ENCODE data around the gene MROH7.

MROH7 gene

DNA sequence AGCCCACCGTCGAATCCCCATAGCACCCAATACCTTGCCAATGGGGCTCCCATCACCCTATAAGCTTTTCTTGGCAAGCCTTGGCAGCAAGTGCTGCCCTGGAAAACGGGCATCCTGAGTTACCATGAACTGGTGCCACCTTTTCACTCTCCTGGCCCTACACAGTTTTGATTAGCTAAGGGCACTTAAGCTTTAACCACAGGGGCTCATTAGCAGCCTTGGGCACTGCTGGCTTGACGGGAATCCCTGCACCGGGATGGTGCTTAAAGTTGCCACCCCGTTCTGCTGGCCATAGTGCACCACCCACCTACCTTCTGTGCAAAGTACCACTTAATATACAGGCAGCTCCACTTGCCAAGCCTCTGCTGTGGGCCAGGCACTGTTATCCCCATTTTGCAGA, 109.0 kb downstream of the MROH7 start:
- no peak for DNase-seq (ENCODE audit: low read depth, low spot score)
- Histone ChIP-seq H3K27me3 (ENCODE audit: insufficient read depth, insufficient read length) (peaks cover 6% of the 10 kb centered on the region), H3K4me1 (ENCODE audit: insufficient read depth, insufficient read length) (peaks cover 2% of the 10 kb centered on the region), H3K4me3 (ENCODE audit: insufficient read length, low read depth) (no peak overlapping the region), H3K9ac (ENCODE audit: insufficient read length, low read depth) (no peak overlapping the region), H3K9me3 (ENCODE audit: insufficient read depth, low read length) (no peaks in the 10 kb centered on the region), H3K36me3 (ENCODE audit: insufficient read depth, insufficient read length, low read length) (no peaks in the 10 kb centered on the region)
- TF ChIP-seq ZNF274 (IDR thresholded peaks at IDR 0.05; ENCODE audit: low read depth, low read length) (no peak), SUZ12 (IDR thresholded peaks at IDR 0.05; ENCODE audit: extremely low read depth, insufficient read depth, insufficient read length) (no peak), YY1 (IDR thresholded peaks at IDR 0.05; ENCODE audit: insufficient read depth, insufficient read length) (no peak)

DNA sequence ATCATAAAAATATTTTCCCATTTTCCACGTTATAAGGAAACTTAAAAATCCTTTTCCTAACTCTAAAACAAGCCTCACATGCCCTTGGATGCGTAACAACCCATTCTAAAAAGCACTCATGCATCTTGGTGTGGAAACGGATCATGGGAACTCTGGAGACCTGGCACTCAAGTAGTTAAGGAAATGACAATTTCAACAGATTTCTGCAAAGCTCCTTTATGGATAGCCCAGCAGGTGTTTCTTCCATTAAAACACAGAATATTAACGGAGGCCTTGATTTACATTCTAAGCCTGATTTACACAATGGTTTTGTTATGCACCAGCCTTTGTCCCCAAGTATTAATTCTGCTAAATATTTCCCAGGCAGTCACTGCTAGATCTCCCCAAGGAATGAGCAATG, 109.8 kb downstream of the MROH7 start:
- no peak for TF ChIP-seq SUZ12 (IDR thresholded peaks at IDR 0.05; ENCODE audit: extremely low read depth, insufficient read depth, insufficient read length)
- TF ChIP-seq YY1 (IDR thresholded peaks at IDR 0.05; ENCODE audit: insufficient read depth, insufficient read length): no peak
- TF ChIP-seq ZNF274 (IDR thresholded peaks at IDR 0.05; ENCODE audit: low read depth, low read length): no peak
- Histone ChIP-seq H3K4me3 (ENCODE audit: insufficient read length, low read depth) (no peak overlapping the region), H3K9ac (ENCODE audit: insufficient read length, low read depth) (no peak overlapping the region), H3K4me1 (ENCODE audit: insufficient read depth, insufficient read length) (peaks cover 2% of the 10 kb centered on the region), H3K36me3 (ENCODE audit: insufficient read depth, insufficient read length, low read length) (peaks cover 5% of the 10 kb centered on the region), H3K9me3 (ENCODE audit: insufficient read depth, low read length) (no peaks in the 10 kb centered on the region), H3K27me3 (ENCODE audit: insufficient read depth, insufficient read length) (peaks cover 6% of the 10 kb centered on the region)
- no peak for DNase-seq (ENCODE audit: low read depth, low spot score)

DNA sequence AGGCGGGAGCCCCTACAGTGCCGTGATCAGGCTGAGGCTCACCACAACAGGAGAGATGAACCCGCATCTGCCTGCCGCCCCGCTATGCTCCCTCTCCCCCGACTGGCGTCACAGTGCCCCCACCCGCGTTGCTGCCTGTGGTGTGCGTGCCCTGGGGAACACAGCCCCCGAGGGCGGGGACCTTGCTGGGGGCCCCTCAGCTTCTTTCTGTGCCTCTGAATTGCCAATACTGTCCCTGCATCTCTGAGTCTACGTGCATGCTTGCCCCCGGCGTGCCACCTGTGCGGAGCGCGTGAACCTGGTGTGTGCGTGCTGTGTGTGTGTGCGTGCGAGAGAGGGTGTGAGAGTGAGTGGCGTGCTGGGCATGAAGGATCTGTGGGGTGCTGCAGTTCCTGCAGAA, 112.5 kb downstream of the MROH7 start:
- DNase-seq (ENCODE audit: low read depth, low spot score): no peak
- peaks cover 2% of the 10 kb centered on the region for H3K4me1 ChIP-seq (ENCODE audit: insufficient read depth, insufficient read length)
- no peak overlapping the region for H3K9ac ChIP-seq (ENCODE audit: insufficient read length, low read depth)
- TF ChIP-seq SUZ12 (IDR thresholded peaks at IDR 0.05; ENCODE audit: extremely low read depth, insufficient read depth, insufficient read length) (no peak), ZNF274 (IDR thresholded peaks at IDR 0.05; ENCODE audit: low read depth, low read length) (no peak), YY1 (IDR thresholded peaks at IDR 0.05; ENCODE audit: insufficient read depth, insufficient read length) (no peak)
- no peak overlapping the region for H3K4me3 ChIP-seq (ENCODE audit: insufficient read length, low read depth)
- H3K9me3 ChIP-seq (ENCODE audit: insufficient read depth, low read length): no peaks in the 10 kb centered on the region
- peaks cover 3% of the 10 kb centered on the region for H3K27me3 ChIP-seq (ENCODE audit: insufficient read depth, insufficient read length)
- H3K36me3 ChIP-seq (ENCODE audit: insufficient read depth, insufficient read length, low read length): peaks cover 31% of the 10 kb centered on the region

DNA sequence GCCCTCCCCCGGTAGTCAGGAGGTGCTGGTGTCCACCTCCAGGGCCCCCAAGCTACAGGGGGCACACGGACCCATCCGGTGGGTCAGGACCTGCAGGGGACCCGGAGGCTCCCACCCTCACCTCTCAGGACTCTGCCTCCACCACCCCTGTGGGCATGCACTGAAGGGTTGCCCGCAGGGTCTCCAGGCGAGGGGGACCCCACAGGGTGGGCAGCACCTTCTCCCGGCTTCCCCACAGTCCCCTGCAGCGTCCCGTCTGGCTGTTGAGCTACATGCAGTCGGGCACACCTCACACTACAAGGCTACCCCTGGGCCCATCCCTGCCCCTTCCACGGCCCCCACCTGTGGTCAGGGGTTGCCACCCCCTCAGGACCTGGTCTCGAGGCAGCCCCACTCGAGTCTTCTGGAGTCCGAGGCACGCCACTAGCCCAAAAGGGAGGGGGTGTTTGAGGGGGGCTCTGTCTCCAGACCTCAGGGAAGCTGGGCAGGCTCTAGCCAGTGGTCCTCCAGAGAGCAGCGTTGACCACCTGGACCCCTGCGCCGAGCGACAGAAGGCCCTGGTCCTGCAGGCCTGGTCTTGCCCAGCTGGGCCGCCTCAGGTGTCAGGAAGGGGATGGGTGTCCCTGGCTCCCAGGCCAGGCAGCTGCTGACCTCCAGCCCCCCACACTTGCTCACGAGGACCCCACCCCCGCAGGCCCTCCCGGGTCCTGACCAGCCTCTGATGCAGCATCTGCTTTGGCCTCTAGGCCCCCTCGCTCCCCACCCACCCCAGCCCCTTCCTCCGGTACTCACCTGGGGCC, 113.1 kb downstream of the MROH7 start:
- H3K9ac ChIP-seq (ENCODE audit: insufficient read length, low read depth): no peak overlapping the region
- peaks cover 2% of the 10 kb centered on the region for H3K4me1 ChIP-seq (ENCODE audit: insufficient read depth, insufficient read length)
- no peaks in the 10 kb centered on the region for H3K9me3 ChIP-seq (ENCODE audit: insufficient read depth, low read length)
- peaks cover 37% of the 10 kb centered on the region for H3K36me3 ChIP-seq (ENCODE audit: insufficient read depth, insufficient read length, low read length)
- TF ChIP-seq ZNF274 (IDR thresholded peaks at IDR 0.05; ENCODE audit: low read depth, low read length) (no peak), YY1 (IDR thresholded peaks at IDR 0.05; ENCODE audit: insufficient read depth, insufficient read length) (no peak), SUZ12 (IDR thresholded peaks at IDR 0.05; ENCODE audit: extremely low read depth, insufficient read depth, insufficient read length) (no peak)
- no peaks in the 10 kb centered on the region for H3K27me3 ChIP-seq (ENCODE audit: insufficient read depth, insufficient read length)
- no peak overlapping the region for H3K4me3 ChIP-seq (ENCODE audit: insufficient read length, low read depth)
- no peak for DNase-seq (ENCODE audit: low read depth, low spot score)

DNA sequence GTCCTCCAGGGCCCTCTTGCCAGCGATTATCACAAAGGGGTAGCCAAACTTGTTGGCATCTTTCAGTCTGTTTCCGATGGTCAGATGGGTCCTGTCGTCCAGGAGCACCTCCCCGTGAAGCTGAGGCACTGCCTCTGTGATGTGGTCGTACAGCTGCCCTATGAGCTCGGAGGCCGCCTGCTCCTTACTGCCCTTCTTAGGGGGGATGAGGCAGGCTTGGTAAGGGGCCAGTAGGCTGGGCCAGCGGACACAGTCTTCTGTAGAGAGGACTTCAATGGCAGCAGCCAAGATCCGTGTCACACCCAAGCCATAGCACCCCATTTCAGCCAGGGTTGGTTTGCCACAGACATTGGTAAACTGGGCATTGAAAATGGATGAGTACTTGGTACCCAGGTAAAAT, 116.2 kb downstream of the MROH7 start:
- Histone ChIP-seq H3K9me3 (ENCODE audit: insufficient read depth, low read length) (no peaks in the 10 kb centered on the region), H3K36me3 (ENCODE audit: insufficient read depth, insufficient read length, low read length) (peaks cover 39% of the 10 kb centered on the region), H3K4me1 (ENCODE audit: insufficient read depth, insufficient read length) (peaks cover 2% of the 10 kb centered on the region), H3K27me3 (ENCODE audit: insufficient read depth, insufficient read length) (no peaks in the 10 kb centered on the region), H3K4me3 (ENCODE audit: insufficient read length, low read depth) (no peak overlapping the region), H3K9ac (ENCODE audit: insufficient read length, low read depth) (no peak overlapping the region)
- TF ChIP-seq ZNF274 (IDR thresholded peaks at IDR 0.05; ENCODE audit: low read depth, low read length): no peak
- no peak for TF ChIP-seq YY1 (IDR thresholded peaks at IDR 0.05; ENCODE audit: insufficient read depth, insufficient read length)
- no peak for TF ChIP-seq SUZ12 (IDR thresholded peaks at IDR 0.05; ENCODE audit: extremely low read depth, insufficient read depth, insufficient read length)
- no peak for DNase-seq (ENCODE audit: low read depth, low spot score)

DNA sequence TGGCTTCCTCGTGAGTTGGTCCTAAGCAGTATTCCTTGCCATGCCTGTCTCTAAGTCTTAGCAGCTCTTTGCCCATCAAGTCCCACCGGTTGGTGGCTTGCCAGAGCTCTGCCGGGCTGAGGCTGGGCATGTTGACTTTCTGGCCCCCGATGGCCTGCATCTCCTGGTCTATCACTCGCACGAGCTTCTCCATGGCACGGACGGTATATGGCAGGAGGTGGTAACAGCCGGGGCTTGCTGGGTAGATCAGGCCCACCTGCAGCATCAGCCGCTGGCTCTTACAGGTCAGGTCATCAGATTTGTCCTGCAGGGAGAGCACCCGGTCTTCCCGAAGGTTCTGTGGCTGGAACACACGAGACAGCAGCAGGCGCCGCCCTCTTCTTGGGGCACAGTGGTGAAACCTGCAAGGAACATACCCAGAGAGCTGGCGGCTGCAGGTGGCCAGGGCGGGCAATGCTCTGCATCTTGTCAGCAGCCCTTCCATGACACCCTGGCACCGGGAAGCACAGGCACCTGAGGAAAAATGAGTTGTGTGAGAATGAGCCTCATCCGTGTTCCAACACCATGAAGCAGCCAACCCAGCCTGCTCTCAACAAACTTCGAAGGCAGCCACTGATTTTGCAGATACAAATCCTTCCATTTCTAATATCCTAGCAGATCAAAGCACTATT, 117.2 kb downstream of the MROH7 start:
- Histone ChIP-seq H3K9me3 (ENCODE audit: insufficient read depth, low read length) (no peaks in the 10 kb centered on the region), H3K27me3 (ENCODE audit: insufficient read depth, insufficient read length) (no peaks in the 10 kb centered on the region), H3K9ac (ENCODE audit: insufficient read length, low read depth) (no peak overlapping the region), H3K4me1 (ENCODE audit: insufficient read depth, insufficient read length) (peaks cover 2% of the 10 kb centered on the region), H3K36me3 (ENCODE audit: insufficient read depth, insufficient read length, low read length) (peaks cover 41% of the 10 kb centered on the region), H3K4me3 (ENCODE audit: insufficient read length, low read depth) (no peak overlapping the region)
- DNase-seq (ENCODE audit: low read depth, low spot score): no peak
- TF ChIP-seq SUZ12 (IDR thresholded peaks at IDR 0.05; ENCODE audit: extremely low read depth, insufficient read depth, insufficient read length): no peak
- no peak for TF ChIP-seq ZNF274 (IDR thresholded peaks at IDR 0.05; ENCODE audit: low read depth, low read length)
- TF ChIP-seq YY1 (IDR thresholded peaks at IDR 0.05; ENCODE audit: insufficient read depth, insufficient read length): no peak

Data from NT2/D1 (cell line).